Transverse colon (tissue), 4 donors: ENCODE data around the gene ANKH. TPM values are rescaled to one million over a fixed set of nuclear protein-coding genes. Genes with fewer than 3 reads are reported as not detected.

ENCODE experiments used
- DNase-seq: peaks from one replicate; pipeline ENCODE4 v3.0.0-alpha.2; 2019
- H3K27ac ChIP-seq, 4 donors: fragments of 200-600 bp; sonication (generic); 2 replicates each; pipeline ENCODE4 v1.5.1; 2016 to 2018; ENCODE audit warnings: inconsistent platforms in 4 of 4
- H3K27me3 ChIP-seq: fragments of 200-600 bp; sonication (generic); 2 replicates; pipeline ENCODE4 v1.5.1; 2017; ENCODE audit warnings: inconsistent platforms
- H3K36me3 ChIP-seq, 4 donors: fragments of 200-600 bp; sonication (generic); 2 replicates each; pipeline ENCODE4 v1.5.1; 2017 to 2019; ENCODE audit warnings: inconsistent platforms in 4 of 4
- H3K4me1 ChIP-seq, 4 donors: fragments of 200-600 bp; sonication (generic); 2 replicates each; pipeline ENCODE4 v1.5.1; 2017 to 2020; ENCODE audit warnings: inconsistent platforms in 4 of 4
- H3K4me3 ChIP-seq, 4 donors: fragments of 200-600 bp; sonication (generic); 1 replicate in 1 of 4; 2 replicates in 3 of 4; pipeline versions ENCODE4 v1.5.1 to v1.6.1; 2017 to 2019; ENCODE audit warnings: inconsistent platforms in 4 of 4
- H3K9me3 ChIP-seq, 2 donors: fragments of 200-600 bp; sonication (generic); 2 replicates each; pipeline ENCODE4 v1.5.1; 2017 to 2019; ENCODE audit warnings: inconsistent platforms in 2 of 2
- EP300 ChIP-seq: sonication (generic); formaldehyde crosslinking; IDR thresholded peaks from one replicate; pipeline ENCODE4 v1.6.1; 2017; ENCODE audit warnings: antibody characterized with exemption, low read depth
- POLR2A ChIP-seq: fragments of 450-650 bp; IDR thresholded peaks from one replicate; pipeline ENCODE4 v1.6.1; 2016; ENCODE audit warnings: antibody characterized with exemption, mild to moderate bottlenecking, moderate library complexity
- POLR2AphosphoS5 ChIP-seq, 3 donors: sonication (generic); formaldehyde crosslinking; IDR thresholded peaks; one replicate each; pipeline ENCODE4 v1.6.1; 2016; ENCODE audit warnings: antibody characterized with exemption in 3 of 3
- WGBS, 2 donors: methylation state at CpG; one replicate each; pipeline ENCODE4 v1.1.5; 2018; ENCODE audit warnings: low coverage in 1 of 2; 5-methylcytosine and 5-hydroxymethylcytosine counted together
- in situ Hi-C, 4 donors: fragments of 200-750 bp; cut with MboI; loops; one replicate each; pipeline versions ENCODE4 v1.15.0 to v1.15.1; 2017; ENCODE audit warnings: low sequenced_read_pairs in 3 of 4, low pct_ligation_motif_present in 1 of 4, low pct_unique_long_range_greater_than_20kb in 1 of 4
- intact Hi-C: fragments of 100-400 bp; cut with DNase I; formaldehyde crosslinking; loops from one replicate; pipeline ENCODE4 v1.15.1; 2023; ENCODE audit warnings: low total_unique reads
- total RNA-seq, 4 donors: library from RNA; depleted of rRNA; stranded (reverse); fragments of >200 nt; gene quantifications; one replicate each; pipeline ENCODE4 v1.1.0, GENCODE V29; 2016
- TF ChIP-seq, protein P1 (sequence below), 5 experiments: fragments of 200-600 bp in 3 of 5; fragments of 450-650 bp in 2 of 5; sonication (generic) in 3 of 5; IDR thresholded peaks; 1 replicate in 2 of 5; 2 replicates in 3 of 5; pipeline ENCODE4 v1.5.1; 2016 to 2017; ENCODE audit warnings: antibody characterized with exemption in 5 of 5, inconsistent platforms in 3 of 5, mild to moderate bottlenecking in 2 of 5, moderate library complexity in 1 of 5

The ANKH gene
- total RNA-seq, 4 donors from 2014 or later = 24.7 to 96.5 (median 69.4) TPM

DNA sequence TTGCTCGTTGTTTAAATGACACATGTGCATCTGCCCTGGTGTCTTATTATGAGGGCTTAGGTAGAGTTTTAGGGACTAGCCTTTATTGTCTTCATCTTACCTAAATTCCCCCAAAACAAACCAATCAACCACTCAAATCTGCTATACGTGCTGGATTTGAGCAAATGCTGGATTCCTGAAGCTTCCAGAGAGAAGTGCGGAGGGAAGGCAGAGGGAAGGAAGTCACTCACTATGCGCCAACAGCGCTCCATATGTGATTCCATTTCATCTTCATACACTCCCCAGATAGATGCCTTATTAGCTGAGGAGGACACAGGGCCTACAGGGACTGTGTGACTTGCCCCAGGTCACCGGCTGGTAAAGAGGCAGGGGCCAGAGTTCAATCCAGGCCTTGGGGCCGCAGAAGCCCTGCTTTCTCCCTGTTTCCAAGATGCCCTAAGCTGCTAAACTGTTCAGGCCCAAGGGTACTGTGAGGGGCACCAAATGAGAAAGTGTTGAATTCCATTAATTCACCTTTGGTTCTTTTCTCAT, 143.6 kb downstream of the ANKH start:
- no peak for TF ChIP-seq EP300
- H3K4me1 ChIP-seq = peaks cover 0 to 18% (median 10%) of the 10 kb centered on the region in 4 donors
- H3K27me3 ChIP-seq = no peaks in the 10 kb centered on the region
- H3K9me3 ChIP-seq = no peaks in the 10 kb centered on the region
- no peak overlapping the region for H3K27ac ChIP-seq
- no peak overlapping the region for H3K4me3 ChIP-seq
- WGBS, 2 donors = 45 to 90% methylated on average over 3 to 7 of the region's 7 CpGs
- in situ Hi-C loops = loop anchor here in 3 of 4 donors (5.0 to 10.0 kb wide), 3 partner anchors 274 to 287 kb away; no protein-coding TSS in a partner anchor
- DNase-seq = no peak
- intact Hi-C loops = no loop called here
- H3K36me3 ChIP-seq = peaks cover 0 to 3% (median 0%) of the 10 kb centered on the region in 4 donors

DNA sequence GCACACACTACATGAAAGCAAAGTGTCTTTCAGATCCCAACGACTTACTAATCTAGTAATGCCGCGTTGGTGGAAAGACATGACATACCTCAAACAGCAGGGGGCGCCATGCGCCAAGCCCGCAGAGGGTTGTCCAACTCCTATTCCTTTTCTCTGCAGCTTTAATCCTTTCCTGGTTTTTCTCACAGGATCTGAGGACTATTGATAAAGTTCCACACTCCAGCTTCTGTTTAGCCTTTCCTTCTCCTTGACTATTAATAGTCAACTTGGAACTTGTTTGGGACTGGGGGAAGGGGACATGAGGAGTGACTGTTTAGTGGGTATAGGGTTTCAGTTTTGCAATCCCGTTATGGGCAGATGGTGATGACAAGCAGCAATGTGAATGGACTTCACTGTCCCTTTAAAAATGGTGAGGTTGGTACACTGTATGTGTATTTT, 144.1 kb downstream of the ANKH start:
- H3K4me3 ChIP-seq = no peak overlapping the region
- in situ Hi-C loops (loop anchor here in 3 of 4 donors (5.0 to 10.0 kb wide), 3 partner anchors 275 to 287 kb away; no protein-coding TSS in a partner anchor), intact Hi-C loops (no loop called here)
- 4 to 5% methylated on average over 7 of the region's 7 CpGs for WGBS, 2 donors
- DNase-seq = peak; percentile 79
- no peaks in the 10 kb centered on the region for H3K36me3 ChIP-seq
- H3K27me3 ChIP-seq = no peaks in the 10 kb centered on the region
- H3K27ac ChIP-seq = no peak overlapping the region
- H3K4me1 ChIP-seq = peaks cover 0 to 18% (median 10%) of the 10 kb centered on the region in 4 donors
- TF ChIP-seq POLR2AphosphoS5 (IDR thresholded peaks at IDR 0.05) (no peak), EP300 (no peak), POLR2A (no peak)
- TF ChIP-seq, protein P1, sequence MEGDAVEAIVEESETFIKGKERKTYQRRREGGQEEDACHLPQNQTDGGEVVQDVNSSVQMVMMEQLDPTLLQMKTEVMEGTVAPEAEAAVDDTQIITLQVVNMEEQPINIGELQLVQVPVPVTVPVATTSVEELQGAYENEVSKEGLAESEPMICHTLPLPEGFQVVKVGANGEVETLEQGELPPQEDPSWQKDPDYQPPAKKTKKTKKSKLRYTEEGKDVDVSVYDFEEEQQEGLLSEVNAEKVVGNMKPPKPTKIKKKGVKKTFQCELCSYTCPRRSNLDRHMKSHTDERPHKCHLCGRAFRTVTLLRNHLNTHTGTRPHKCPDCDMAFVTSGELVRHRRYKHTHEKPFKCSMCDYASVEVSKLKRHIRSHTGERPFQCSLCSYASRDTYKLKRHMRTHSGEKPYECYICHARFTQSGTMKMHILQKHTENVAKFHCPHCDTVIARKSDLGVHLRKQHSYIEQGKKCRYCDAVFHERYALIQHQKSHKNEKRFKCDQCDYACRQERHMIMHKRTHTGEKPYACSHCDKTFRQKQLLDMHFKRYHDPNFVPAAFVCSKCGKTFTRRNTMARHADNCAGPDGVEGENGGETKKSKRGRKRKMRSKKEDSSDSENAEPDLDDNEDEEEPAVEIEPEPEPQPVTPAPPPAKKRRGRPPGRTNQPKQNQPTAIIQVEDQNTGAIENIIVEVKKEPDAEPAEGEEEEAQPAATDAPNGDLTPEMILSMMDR (IDR thresholded peaks at IDR 0.05) = peak; percentile 93 to 95 (median 93)
- H3K9me3 ChIP-seq = no peaks in the 10 kb centered on the region

- Histone ChIP-seq H3K4me1 (peaks cover 0 to 18% (median 10%) of the 10 kb centered on the region in 4 donors), H3K9me3 (no peaks in the 10 kb centered on the region), H3K27ac (no peak overlapping the region), H3K4me3 (no peak overlapping the region), H3K27me3 (no peaks in the 10 kb centered on the region), H3K36me3 (no peaks in the 10 kb centered on the region)
- no peak for DNase-seq
- 86% methylated on average over 14 of the region's 14 CpGs; no CpG with 5 or more reads in 1 of the 2 donors for WGBS, 2 donors
- TF ChIP-seq POLR2AphosphoS5 (IDR thresholded peaks at IDR 0.05) = no peak
- no peak for TF ChIP-seq POLR2A
- TF ChIP-seq EP300 = no peak
- TF ChIP-seq, protein P1 (IDR thresholded peaks at IDR 0.05) = no peak
- in situ Hi-C loops = loop anchor here in 3 of 4 donors (5.0 to 10.0 kb wide), 3 partner anchors 276 to 289 kb away; no protein-coding TSS in a partner anchor
- intact Hi-C loops = no loop called here
Observed at GRCh38 chr5:14726066-14726838, 145.3 kb downstream of the ANKH start.

DNA sequence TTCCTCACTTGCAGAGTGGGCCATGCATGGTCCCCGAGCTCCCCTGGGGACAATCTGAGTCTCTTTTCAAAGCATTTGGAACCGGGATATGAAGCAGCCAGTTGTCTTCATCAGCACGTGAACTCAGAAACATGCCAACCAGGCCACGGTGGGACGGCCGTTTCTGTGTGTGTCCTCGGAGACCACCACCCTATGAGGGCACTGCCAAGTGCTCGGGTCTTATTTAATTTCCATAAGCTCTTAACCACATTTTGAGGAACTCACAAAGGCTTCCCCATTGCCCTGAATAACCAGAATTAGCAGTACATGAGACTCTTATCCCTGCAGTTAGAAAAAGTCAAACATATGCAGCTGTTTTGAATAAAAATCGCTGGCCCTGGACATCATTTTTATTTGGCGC, 146.9 kb downstream of the ANKH start:
- H3K36me3 ChIP-seq = no peaks in the 10 kb centered on the region
- no peak overlapping the region for H3K4me3 ChIP-seq
- in situ Hi-C loops = loop anchor here in 3 of 4 donors (5.0 to 10.0 kb wide), 3 partner anchors 278 to 290 kb away; no protein-coding TSS in a partner anchor
- no peaks in the 10 kb centered on the region for H3K9me3 ChIP-seq
- H3K4me1 ChIP-seq = peaks cover 0 to 18% (median 10%) of the 10 kb centered on the region in 4 donors
- H3K27ac ChIP-seq = no peak overlapping the region
- intact Hi-C loops = no loop called here
- H3K27me3 ChIP-seq = no peaks in the 10 kb centered on the region
- TF ChIP-seq, protein P1 (IDR thresholded peaks at IDR 0.05) = no peak
- no peak for TF ChIP-seq EP300
- TF ChIP-seq POLR2AphosphoS5 (IDR thresholded peaks at IDR 0.05) = no peak
- no peak for DNase-seq
- 94% methylated on average over 10 of the region's 10 CpGs; no CpG with 5 or more reads in 1 of the 2 donors for WGBS, 2 donors
